Hepatocyte (in vitro differentiated cells): ENCODE measurements around the gene PATL1.

Experiments
- EZH2 ChIP-seq: fragments of 200-600 bp; sonication (generic); IDR thresholded peaks from 2 replicates; pipeline ENCODE4 v1.6.1; 2016; ENCODE audit warnings: antibody characterized with exemption, mild to moderate bottlenecking, borderline replicate concordance
- TF ChIP-seq, protein P1 (sequence below): fragments of 200-600 bp; sonication (generic); IDR thresholded peaks from 2 replicates; pipeline ENCODE4 v1.5.1; 2016; ENCODE audit warnings: antibody characterized with exemption, mild to moderate bottlenecking; ENCODE audit not compliant: poor library complexity

DNA sequence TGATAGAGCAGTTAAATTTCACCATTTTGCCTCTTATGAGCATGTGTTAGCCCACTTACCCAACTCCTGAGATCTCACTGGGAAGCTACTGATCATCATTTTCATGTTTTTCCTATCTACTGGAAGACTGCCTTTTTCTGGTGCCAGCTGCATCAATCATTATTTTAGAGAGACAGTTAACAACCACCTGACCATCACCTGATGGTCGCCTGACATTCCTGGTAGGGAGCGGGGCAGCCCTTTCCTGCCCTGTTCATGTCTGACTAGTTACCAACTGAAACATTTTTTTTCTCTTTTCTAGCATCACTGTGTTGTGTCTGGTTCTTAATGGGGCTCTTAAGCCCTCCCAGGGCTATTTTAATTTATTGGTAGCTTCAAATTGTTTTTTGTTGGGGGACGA is 20.2 kb upstream of the PATL1 start:
- TF ChIP-seq, protein P1, sequence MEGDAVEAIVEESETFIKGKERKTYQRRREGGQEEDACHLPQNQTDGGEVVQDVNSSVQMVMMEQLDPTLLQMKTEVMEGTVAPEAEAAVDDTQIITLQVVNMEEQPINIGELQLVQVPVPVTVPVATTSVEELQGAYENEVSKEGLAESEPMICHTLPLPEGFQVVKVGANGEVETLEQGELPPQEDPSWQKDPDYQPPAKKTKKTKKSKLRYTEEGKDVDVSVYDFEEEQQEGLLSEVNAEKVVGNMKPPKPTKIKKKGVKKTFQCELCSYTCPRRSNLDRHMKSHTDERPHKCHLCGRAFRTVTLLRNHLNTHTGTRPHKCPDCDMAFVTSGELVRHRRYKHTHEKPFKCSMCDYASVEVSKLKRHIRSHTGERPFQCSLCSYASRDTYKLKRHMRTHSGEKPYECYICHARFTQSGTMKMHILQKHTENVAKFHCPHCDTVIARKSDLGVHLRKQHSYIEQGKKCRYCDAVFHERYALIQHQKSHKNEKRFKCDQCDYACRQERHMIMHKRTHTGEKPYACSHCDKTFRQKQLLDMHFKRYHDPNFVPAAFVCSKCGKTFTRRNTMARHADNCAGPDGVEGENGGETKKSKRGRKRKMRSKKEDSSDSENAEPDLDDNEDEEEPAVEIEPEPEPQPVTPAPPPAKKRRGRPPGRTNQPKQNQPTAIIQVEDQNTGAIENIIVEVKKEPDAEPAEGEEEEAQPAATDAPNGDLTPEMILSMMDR: no peak
- TF ChIP-seq EZH2: no peak
